GM18873 (cell line): Measurements from ENCODE around the gene SERPINB5.

Source experiments
- ATAC-seq: cut with Tn5 transposase; IDR thresholded peaks from one replicate; pipeline ENCODE4 v1.9.1; 2021; ENCODE audit warnings: mild to moderate bottlenecking, moderate library complexity, moderate number of reproducible peaks; ENCODE audit not compliant: unreplicated experiment, low FRiP score

Gene SERPINB5

GRCh38 chr18:63467699-63468098 lies 9.1 kb upstream of the SERPINB5 start:
- no peak for ATAC-seq

GRCh38 chr18:63468575-63468974 lies 8.2 kb upstream of the SERPINB5 start:
- ATAC-seq, result no peak

- no peak for ATAC-seq
Measured at GRCh38 chr18:63470751-63471150, 6.0 kb upstream of the SERPINB5 start.

- no peak for ATAC-seq
Measured at GRCh38 chr18:63472380-63472779, 4.4 kb upstream of the SERPINB5 start.

- no peak for ATAC-seq
Measured at GRCh38 chr18:63477200-63477599, 442 bp downstream of the SERPINB5 start.

- ATAC-seq, result no peak
Measured at GRCh38 chr18:63477968-63478367, 1.2 kb downstream of the SERPINB5 start.

- ATAC-seq, result no peak
Measured at GRCh38 chr18:63479826-63480225, 3.1 kb downstream of the SERPINB5 start.

GRCh38 chr18:63480476-63480875 lies 3.7 kb downstream of the SERPINB5 start:
- ATAC-seq, result no peak

GRCh38 chr18:63480915-63481314 lies 4.2 kb downstream of the SERPINB5 start:
- ATAC-seq, result no peak

GRCh38 chr18:63487676-63488075 lies 10.9 kb downstream of the SERPINB5 start:
- no peak for ATAC-seq

GRCh38 chr18:63488160-63488559 lies 11.4 kb downstream of the SERPINB5 start:
- no peak for ATAC-seq

- no peak for ATAC-seq
Measured at GRCh38 chr18:63492851-63493250, 16.1 kb downstream of the SERPINB5 start.

- no peak for ATAC-seq
Measured at GRCh38 chr18:63495675-63496074, 18.9 kb downstream of the SERPINB5 start.

- no peak for ATAC-seq
Measured at GRCh38 chr18:63505566-63506335, 29.0 kb downstream of the SERPINB5 start.

GRCh38 chr18:63506336-63506646 lies 29.5 kb downstream of the SERPINB5 start:
- no peak for ATAC-seq

GRCh38 chr18:63508596-63508995 lies 31.8 kb downstream of the SERPINB5 start:
- no peak for ATAC-seq

GRCh38 chr18:63511285-63511684 lies 34.5 kb downstream of the SERPINB5 start:
- ATAC-seq, result no peak

GRCh38 chr18:63514326-63514725 lies 37.6 kb downstream of the SERPINB5 start:
- no peak for ATAC-seq

GRCh38 chr18:63514888-63515678 lies 38.3 kb downstream of the SERPINB5 start:
- ATAC-seq, result no peak

GRCh38 chr18:63515801-63516200 lies 39.0 kb downstream of the SERPINB5 start:
- no peak for ATAC-seq

- ATAC-seq, result peak; percentile 84
Measured at GRCh38 chr18:63518178-63519012, 41.6 kb downstream of the SERPINB5 start.
